K562 (cell line): Measurements from ENCODE around the gene TNFAIP3. TPM values are rescaled to one million over a fixed set of nuclear protein-coding genes. Genes with fewer than 3 reads are reported as not detected.

Experiments
- CBFB ChIP-seq: sonication (generic); formaldehyde crosslinking; IDR thresholded peaks from 2 replicates; pipeline ENCODE4 v1.4.0; 2020; ENCODE audit warnings: mild to moderate bottlenecking, missing genetic modification reagents
- ETV6 ChIP-seq, 3 experiments: fragments of 150-350 bp in 1 of 3; sonication (generic) in 1 of 3; formaldehyde crosslinking in 1 of 3; IDR thresholded peaks; 2 replicates each; pipeline versions ENCODE4 v1.6.1 to v1.8.0; 2014 to 2022; ENCODE audit warnings: borderline replicate concordance in 2 of 3, low read depth in 2 of 3, antibody characterized with exemption in 1 of 3, low read length in 1 of 3, mild to moderate bottlenecking in 1 of 3, missing genetic modification reagents in 1 of 3
- EZH2 ChIP-seq: IDR thresholded peaks from 2 replicates; pipeline ENCODE4 v1.6.1; 2012; ENCODE audit warnings: low read depth, mild to moderate bottlenecking, inconsistent platforms, low read length, borderline replicate concordance
- MIER1 ChIP-seq: fragments of 450-650 bp; IDR thresholded peaks from 2 replicates; pipeline ENCODE4 v1.6.1; 2016; ENCODE audit warnings: antibody characterized with exemption, mild to moderate bottlenecking, low read depth
- NFRKB ChIP-seq: fragments of 450-650 bp; IDR thresholded peaks from 2 replicates; pipeline ENCODE4 v1.6.1; 2016; ENCODE audit warnings: low read depth
- ZNF316 ChIP-seq: fragments of 450-650 bp; IDR thresholded peaks from 2 replicates; pipeline ENCODE4 v1.6.1; 2016
- polyA plus RNA-seq, 8 experiments: library from polyadenylated mRNA; depleted of rRNA in 4 of 8; stranded (reverse) in 5 of 8; unstranded in 3 of 8; fragments of >200 nt; fragmentation: Nextera tagmentation in 2 of 8; fragmentation: Illumina TruSeq in 1 of 8; extraction: Ambion mirVana in 2 of 8; extraction: Trizol in 1 of 8; gene quantifications; 2 replicates each; pipeline versions ENCODE4 v1.2.1 to v1.2.3, GENCODE V29; 2011 to 2014; ENCODE audit warnings: inconsistent platforms in 1 of 8, missing spikeins in 1 of 8
- total RNA-seq, 7 experiments: library from RNA; depleted of rRNA in 6 of 7; stranded (reverse); fragments of >200 nt in 6 of 7; fragmentation: Illumina TruSeq in 2 of 7; extraction: Trizol in 2 of 7; gene quantifications; 2 replicates each; pipeline versions ENCODE4 v1.2.1 to v1.2.3, GENCODE V29; 2011 to 2021; ENCODE audit warnings: low replicate concordance in 1 of 7
- TF ChIP-seq, protein P1 (sequence below): sonication (generic); formaldehyde crosslinking; IDR thresholded peaks from 2 replicates; pipeline ENCODE4 v1.8.1; 2023; ENCODE audit warnings: mild to moderate bottlenecking, missing genetic modification reagents
- TF ChIP-seq, protein P2 (sequence below), 2 experiments: fragments of 150-350 bp in 1 of 2; IDR thresholded peaks; 2 replicates each; pipeline ENCODE4 v1.6.1; 2012 to 2016; ENCODE audit warnings: low read depth in 2 of 2, low read length in 2 of 2, mild to moderate bottlenecking in 1 of 2, moderate library complexity in 1 of 2
- TF ChIP-seq, protein P3 (sequence below): fragments of 250-450 bp; sonication (Bioruptor Pico); IDR thresholded peaks from 2 replicates; pipeline ENCODE4 v1.5.0; 2021; ENCODE audit warnings: mild to moderate bottlenecking, borderline replicate concordance
- TF ChIP-seq, protein P4 (sequence below): fragments of 450-650 bp; IDR thresholded peaks from 2 replicates; pipeline ENCODE4 v1.6.1; 2016; ENCODE audit warnings: low read depth

The TNFAIP3 gene
- total and polyA plus RNA-seq, 9 of the 15 experiments (the other 6 are each of a cell fraction or from before 2014, with no cell fraction given): 0.79 to 17.0 (median 6.4) TPM

DNA sequence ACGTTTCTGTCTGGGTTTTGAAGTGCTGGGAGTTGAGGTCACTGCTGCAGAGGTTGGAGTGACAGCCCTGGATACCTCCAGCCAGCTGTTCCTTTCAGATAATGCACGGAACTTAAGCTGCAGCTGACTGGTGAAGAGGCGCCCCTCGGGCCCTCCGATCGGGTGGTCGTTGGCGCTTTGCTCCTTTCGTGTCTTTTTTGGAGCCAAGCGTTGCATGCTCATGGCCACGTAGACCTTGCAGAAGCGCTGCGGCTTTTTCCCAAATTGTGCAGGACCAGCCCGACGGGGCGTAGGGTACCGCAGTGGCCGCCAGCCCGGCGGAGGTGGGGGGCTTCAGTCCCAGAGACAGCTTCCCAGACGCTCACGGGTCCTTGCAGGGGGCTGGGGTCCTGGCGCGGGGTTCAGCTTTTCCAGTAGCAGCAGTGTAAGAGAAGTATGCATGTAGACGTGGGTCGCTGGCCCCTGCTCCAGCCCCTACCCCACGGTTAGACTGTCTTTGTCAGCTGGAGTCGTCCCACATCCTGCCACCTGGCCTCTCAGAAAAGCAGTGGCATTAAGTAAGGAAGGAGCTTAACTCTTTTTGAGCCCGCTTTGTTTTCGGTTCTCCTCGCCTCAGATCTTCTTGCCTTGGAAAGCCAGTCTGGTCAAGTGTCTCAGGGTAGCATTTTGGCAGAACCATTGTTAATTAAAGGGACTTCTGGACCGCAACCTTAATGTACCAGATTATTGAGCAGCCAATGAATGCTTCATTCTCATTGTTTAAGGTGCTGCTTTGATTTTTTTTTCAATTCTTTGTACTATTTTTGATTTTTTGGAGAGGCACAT, 838 bp downstream of the TNFAIP3 start (continued):
- TF ChIP-seq, protein P1, sequence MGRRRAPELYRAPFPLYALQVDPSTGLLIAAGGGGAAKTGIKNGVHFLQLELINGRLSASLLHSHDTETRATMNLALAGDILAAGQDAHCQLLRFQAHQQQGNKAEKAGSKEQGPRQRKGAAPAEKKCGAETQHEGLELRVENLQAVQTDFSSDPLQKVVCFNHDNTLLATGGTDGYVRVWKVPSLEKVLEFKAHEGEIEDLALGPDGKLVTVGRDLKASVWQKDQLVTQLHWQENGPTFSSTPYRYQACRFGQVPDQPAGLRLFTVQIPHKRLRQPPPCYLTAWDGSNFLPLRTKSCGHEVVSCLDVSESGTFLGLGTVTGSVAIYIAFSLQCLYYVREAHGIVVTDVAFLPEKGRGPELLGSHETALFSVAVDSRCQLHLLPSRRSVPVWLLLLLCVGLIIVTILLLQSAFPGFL (CRISPR knock-in tag): no peak
- TF ChIP-seq CBFB (CRISPR knock-in tag): 0 out of 2 replicates have a peak, but pooled peaks have one; percentile 4
- no peak for TF ChIP-seq ETV6 (IDR thresholded peaks at IDR 0.05; ENCODE audit: borderline replicate concordance in 1 of 2, low read depth in 2 of 2, low read length in 1 of 2)
- TF ChIP-seq ETV6 (CRISPR knock-in tag; IDR thresholded peaks at IDR 0.05; ENCODE audit: borderline replicate concordance): 0 out of 2 replicates have a peak, but pooled peaks have one; percentile 64
- TF ChIP-seq EZH2: no peak
- TF ChIP-seq, protein P2, sequence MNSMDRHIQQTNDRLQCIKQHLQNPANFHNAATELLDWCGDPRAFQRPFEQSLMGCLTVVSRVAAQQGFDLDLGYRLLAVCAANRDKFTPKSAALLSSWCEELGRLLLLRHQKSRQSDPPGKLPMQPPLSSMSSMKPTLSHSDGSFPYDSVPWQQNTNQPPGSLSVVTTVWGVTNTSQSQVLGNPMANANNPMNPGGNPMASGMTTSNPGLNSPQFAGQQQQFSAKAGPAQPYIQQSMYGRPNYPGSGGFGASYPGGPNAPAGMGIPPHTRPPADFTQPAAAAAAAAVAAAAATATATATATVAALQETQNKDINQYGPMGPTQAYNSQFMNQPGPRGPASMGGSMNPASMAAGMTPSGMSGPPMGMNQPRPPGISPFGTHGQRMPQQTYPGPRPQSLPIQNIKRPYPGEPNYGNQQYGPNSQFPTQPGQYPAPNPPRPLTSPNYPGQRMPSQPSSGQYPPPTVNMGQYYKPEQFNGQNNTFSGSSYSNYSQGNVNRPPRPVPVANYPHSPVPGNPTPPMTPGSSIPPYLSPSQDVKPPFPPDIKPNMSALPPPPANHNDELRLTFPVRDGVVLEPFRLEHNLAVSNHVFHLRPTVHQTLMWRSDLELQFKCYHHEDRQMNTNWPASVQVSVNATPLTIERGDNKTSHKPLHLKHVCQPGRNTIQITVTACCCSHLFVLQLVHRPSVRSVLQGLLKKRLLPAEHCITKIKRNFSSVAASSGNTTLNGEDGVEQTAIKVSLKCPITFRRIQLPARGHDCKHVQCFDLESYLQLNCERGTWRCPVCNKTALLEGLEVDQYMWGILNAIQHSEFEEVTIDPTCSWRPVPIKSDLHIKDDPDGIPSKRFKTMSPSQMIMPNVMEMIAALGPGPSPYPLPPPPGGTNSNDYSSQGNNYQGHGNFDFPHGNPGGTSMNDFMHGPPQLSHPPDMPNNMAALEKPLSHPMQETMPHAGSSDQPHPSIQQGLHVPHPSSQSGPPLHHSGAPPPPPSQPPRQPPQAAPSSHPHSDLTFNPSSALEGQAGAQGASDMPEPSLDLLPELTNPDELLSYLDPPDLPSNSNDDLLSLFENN (IDR thresholded peaks at IDR 0.05; ENCODE audit: low read depth in 2 of 2, low read length in 2 of 2): no peak
- TF ChIP-seq, protein P3, sequence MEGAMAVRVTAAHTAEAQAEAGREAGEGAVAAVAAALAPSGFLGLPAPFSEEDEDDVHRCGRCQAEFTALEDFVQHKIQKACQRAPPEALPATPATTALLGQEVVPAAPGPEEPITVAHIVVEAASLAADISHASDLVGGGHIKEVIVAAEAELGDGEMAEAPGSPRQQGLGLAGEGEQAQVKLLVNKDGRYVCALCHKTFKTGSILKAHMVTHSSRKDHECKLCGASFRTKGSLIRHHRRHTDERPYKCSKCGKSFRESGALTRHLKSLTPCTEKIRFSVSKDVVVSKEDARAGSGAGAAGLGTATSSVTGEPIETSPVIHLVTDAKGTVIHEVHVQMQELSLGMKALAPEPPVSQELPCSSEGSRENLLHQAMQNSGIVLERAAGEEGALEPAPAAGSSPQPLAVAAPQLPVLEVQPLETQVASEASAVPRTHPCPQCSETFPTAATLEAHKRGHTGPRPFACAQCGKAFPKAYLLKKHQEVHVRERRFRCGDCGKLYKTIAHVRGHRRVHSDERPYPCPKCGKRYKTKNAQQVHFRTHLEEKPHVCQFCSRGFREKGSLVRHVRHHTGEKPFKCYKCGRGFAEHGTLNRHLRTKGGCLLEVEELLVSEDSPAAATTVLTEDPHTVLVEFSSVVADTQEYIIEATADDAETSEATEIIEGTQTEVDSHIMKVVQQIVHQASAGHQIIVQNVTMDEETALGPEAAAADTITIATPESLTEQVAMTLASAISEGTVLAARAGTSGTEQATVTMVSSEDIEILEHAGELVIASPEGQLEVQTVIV (CRISPR knock-in tag): no peak
- no peak for TF ChIP-seq ZNF316
- no peak for TF ChIP-seq MIER1
- no peak for TF ChIP-seq NFRKB
- TF ChIP-seq, protein P4, sequence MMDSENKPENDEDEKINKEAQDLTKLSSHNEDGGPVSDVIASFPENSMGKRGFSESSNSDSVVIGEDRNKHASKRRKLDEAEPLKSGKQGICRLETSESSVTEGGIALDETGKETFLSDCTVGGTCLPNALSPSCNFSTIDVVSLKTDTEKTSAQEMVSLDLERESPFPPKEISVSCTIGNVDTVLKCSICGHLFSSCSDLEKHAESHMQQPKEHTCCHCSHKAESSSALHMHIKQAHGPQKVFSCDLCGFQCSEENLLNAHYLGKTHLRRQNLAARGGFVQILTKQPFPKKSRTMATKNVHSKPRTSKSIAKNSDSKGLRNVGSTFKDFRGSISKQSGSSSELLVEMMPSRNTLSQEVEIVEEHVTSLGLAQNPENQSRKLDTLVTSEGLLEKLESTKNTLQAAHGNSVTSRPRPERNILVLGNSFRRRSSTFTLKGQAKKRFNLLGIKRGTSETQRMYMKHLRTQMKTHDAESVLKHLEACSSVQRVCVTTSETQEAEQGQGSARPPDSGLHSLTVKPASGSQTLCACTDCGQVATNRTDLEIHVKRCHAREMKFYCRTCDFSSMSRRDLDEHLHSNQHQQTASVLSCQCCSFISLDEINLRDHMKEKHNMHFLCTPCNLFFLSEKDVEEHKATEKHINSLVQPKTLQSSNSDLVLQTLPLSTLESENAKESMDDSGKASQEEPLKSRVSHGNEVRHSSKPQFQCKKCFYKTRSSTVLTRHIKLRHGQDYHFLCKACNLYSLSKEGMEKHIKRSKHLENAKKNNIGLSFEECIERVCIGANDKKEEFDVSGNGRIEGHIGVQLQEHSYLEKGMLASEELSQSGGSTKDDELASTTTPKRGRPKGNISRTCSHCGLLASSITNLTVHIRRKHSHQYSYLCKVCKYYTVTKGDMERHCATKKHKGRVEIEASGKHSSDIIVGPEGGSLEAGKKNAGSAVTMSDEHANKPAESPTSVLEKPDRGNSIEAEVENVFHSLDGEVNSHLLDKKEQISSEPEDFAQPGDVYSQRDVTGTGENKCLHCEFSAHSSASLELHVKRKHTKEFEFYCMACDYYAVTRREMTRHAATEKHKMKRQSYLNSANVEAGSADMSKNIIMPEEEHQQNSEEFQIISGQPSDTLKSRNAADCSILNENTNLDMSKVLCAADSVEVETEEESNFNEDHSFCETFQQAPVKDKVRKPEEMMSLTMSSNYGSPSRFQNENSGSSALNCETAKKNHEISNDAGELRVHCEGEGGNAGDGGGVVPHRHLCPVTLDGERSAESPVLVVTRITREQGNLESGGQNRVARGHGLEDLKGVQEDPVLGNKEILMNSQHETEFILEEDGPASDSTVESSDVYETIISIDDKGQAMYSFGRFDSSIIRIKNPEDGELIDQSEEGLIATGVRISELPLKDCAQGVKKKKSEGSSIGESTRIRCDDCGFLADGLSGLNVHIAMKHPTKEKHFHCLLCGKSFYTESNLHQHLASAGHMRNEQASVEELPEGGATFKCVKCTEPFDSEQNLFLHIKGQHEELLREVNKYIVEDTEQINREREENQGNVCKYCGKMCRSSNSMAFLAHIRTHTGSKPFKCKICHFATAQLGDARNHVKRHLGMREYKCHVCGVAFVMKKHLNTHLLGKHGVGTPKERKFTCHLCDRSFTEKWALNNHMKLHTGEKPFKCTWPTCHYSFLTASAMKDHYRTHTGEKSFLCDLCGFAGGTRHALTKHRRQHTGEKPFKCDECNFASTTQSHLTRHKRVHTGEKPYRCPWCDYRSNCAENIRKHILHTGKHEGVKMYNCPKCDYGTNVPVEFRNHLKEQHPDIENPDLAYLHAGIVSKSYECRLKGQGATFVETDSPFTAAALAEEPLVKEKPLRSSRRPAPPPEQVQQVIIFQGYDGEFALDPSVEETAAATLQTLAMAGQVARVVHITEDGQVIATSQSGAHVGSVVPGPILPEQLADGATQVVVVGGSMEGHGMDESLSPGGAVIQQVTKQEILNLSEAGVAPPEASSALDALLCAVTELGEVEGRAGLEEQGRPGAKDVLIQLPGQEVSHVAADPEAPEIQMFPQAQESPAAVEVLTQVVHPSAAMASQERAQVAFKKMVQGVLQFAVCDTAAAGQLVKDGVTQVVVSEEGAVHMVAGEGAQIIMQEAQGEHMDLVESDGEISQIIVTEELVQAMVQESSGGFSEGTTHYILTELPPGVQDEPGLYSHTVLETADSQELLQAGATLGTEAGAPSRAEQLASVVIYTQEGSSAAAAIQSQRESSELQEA: no peak
